ENCODE data around the gene SCG2. TPM values are rescaled to one million over a fixed set of nuclear protein-coding genes. Genes with fewer than 3 reads are reported as not detected.

Gene SCG2
- total RNA-seq, 1 experiment from 2014 or later, result 19.8 TPM

GRCh38 chr2:223611061-223611460 is 8.9 kb upstream of the SCG2 start:
- H3K9me2 ChIP-seq (ENCODE audit: insufficient read depth), result no peaks in the 10 kb centered on the region
- RAD21 ChIA-PET (ENCODE audit: low non-redundant PET in 1 of 2, low total read pairs in 2 of 2, uncharacterized antibody in 2 of 2, unreplicated experiment in 2 of 2), result interaction anchor here in 1 of 2 experiments (1.3 kb wide), 1 partner anchor 9 kb away, joined by 3 read pairs; the partner anchor contains the start of gene SCG2
- BruUV-seq (replicated peaks), result no TSS peak
- DNase-seq (ENCODE audit: low read depth, low spot score) (no peak), ATAC-seq (no peak)
- no peak overlapping the region for H3K9ac ChIP-seq (ENCODE audit: low read length)
- H3K4me3 ChIP-seq (replicated peaks in 1 of 2; ENCODE audit: low read depth in 1 of 2, low read length in 2 of 2), result no peak overlapping the region
- H2AFZ ChIP-seq (ENCODE audit: low read depth, low read length, poor library complexity, severe bottlenecking), result no peak overlapping the region
- intact Hi-C loops (cut with micrococcal nuclease), result loop anchor here (5.0 to 10.0 kb wide), 2 partner anchors 146 to 186 kb away; no protein-coding TSS in a partner anchor
- no peaks in the 10 kb centered on the region for H3K36me3 ChIP-seq (ENCODE audit: control insufficient read depth in 1 of 2, insufficient read depth in 2 of 2, low read length in 2 of 2)
- no peaks in the 10 kb centered on the region for H4K20me1 ChIP-seq (ENCODE audit: insufficient read depth)
- POLR2A ChIA-PET, result no interaction called here
- H3K79me2 ChIP-seq (ENCODE audit: insufficient read depth, low read length), result no peaks in the 10 kb centered on the region
- no peak for TF ChIP-seq ZFX (IDR thresholded peaks at IDR 0.05)
- TF ChIP-seq ELF1 (IDR thresholded peaks at IDR 0.05; ENCODE audit: borderline replicate concordance, low read depth), result no peak
- TF ChIP-seq, protein P1, sequence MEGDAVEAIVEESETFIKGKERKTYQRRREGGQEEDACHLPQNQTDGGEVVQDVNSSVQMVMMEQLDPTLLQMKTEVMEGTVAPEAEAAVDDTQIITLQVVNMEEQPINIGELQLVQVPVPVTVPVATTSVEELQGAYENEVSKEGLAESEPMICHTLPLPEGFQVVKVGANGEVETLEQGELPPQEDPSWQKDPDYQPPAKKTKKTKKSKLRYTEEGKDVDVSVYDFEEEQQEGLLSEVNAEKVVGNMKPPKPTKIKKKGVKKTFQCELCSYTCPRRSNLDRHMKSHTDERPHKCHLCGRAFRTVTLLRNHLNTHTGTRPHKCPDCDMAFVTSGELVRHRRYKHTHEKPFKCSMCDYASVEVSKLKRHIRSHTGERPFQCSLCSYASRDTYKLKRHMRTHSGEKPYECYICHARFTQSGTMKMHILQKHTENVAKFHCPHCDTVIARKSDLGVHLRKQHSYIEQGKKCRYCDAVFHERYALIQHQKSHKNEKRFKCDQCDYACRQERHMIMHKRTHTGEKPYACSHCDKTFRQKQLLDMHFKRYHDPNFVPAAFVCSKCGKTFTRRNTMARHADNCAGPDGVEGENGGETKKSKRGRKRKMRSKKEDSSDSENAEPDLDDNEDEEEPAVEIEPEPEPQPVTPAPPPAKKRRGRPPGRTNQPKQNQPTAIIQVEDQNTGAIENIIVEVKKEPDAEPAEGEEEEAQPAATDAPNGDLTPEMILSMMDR (IDR thresholded peaks at IDR 0.05 in 2 of 3, conservative IDR thresholded peaks at IDR 0.05 in 1 of 3; ENCODE audit: borderline replicate concordance in 1 of 3, insufficient read depth in 1 of 3, low read depth in 2 of 3, low read length in 2 of 3), result no peak
- 0 out of 2 replicates have a peak, but pooled peaks have one; percentile 11 for TF ChIP-seq CBX3 (IDR thresholded peaks at IDR 0.05; ENCODE audit: low read depth)
- TF ChIP-seq FOSL1 (IDR thresholded peaks at IDR 0.05; ENCODE audit: low read depth), result no peak
- peaks cover 25 to 36% of the 10 kb centered on the region in 2 experiments for H3K4me1 ChIP-seq (ENCODE audit: control insufficient read depth in 1 of 2, insufficient read depth in 2 of 2, low read length in 2 of 2)
- no peak overlapping the region for H3K27ac ChIP-seq (ENCODE audit: low read depth, low read length)
- no peaks in the 10 kb centered on the region for H3K9me3 ChIP-seq (ENCODE audit: control insufficient read depth in 1 of 2, insufficient read depth in 1 of 2, low read depth in 1 of 2, low read length in 2 of 2)
- H3K4me2 ChIP-seq (ENCODE audit: low read length), result no peak overlapping the region
- CTCF ChIA-PET, result interaction anchor here (1.0 to 1.2 kb wide), 2 partner anchors 9 to 187 kb away, joined by 3 to 5 read pairs; partner anchors contain the start of gene SCG2
- H3K27me3 ChIP-seq (ENCODE audit: insufficient read depth, low read length), result no peaks in the 10 kb centered on the region

DNA sequence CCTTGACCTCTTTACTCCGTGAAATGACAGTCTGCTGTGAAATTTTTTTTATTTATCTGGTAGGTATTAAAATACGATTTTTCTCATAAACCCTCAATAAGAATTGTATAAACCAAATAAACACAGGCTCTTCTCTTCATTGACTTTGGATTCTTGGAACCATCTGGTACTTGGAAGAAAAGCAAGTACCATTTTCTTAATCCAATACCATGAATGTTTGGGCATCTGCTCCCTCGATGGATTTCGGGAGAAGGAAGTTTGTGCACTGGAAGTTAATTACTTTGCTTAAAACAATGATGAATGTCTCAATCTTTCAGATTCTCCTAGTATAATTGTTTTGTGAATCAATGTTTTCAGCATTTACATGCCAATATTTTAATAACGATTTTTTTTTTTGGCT is 5.3 kb upstream of the SCG2 start:
- intact Hi-C loops (cut with micrococcal nuclease), result no loop called here
- H3K27me3 ChIP-seq (ENCODE audit: insufficient read depth, low read length), result no peaks in the 10 kb centered on the region
- no peak overlapping the region for H3K4me2 ChIP-seq (ENCODE audit: low read length)

More for the DNA sequence above, 5.3 kb upstream of the SCG2 start:
- Histone ChIP-seq H3K9me3 (ENCODE audit: control insufficient read depth in 1 of 2, insufficient read depth in 1 of 2, low read depth in 1 of 2, low read length in 2 of 2) (no peaks in the 10 kb centered on the region), H3K9ac (ENCODE audit: low read length) (no peak overlapping the region), H3K4me3 (replicated peaks in 1 of 2; ENCODE audit: low read depth in 1 of 2, low read length in 2 of 2) (no peak overlapping the region), H3K27ac (ENCODE audit: low read depth, low read length) (no peak overlapping the region), H3K36me3 (ENCODE audit: control insufficient read depth in 1 of 2, insufficient read depth in 2 of 2, low read length in 2 of 2) (no peaks in the 10 kb centered on the region), H4K20me1 (ENCODE audit: insufficient read depth) (no peaks in the 10 kb centered on the region), H3K9me2 (ENCODE audit: insufficient read depth) (no peaks in the 10 kb centered on the region), H3K4me1 (ENCODE audit: control insufficient read depth in 1 of 2, insufficient read depth in 2 of 2, low read length in 2 of 2) (peaks cover 5 to 20% of the 10 kb centered on the region in 2 experiments; a peak in 3 of 4 replicates), H3K79me2 (ENCODE audit: insufficient read depth, low read length) (no peaks in the 10 kb centered on the region), H2AFZ (ENCODE audit: low read depth, low read length, poor library complexity, severe bottlenecking) (no peak overlapping the region)
- DNase-seq (ENCODE audit: low read depth, low spot score) (no peak), ATAC-seq (no peak)
- no TSS peak for BruUV-seq (replicated peaks)
- ChIA-PET POLR2A (no interaction called here), RAD21 (ENCODE audit: low non-redundant PET in 1 of 2, low total read pairs in 2 of 2, uncharacterized antibody in 2 of 2, unreplicated experiment in 2 of 2) (no interaction called here), CTCF (no interaction called here)
- TF ChIP-seq CEBPB (IDR thresholded peaks at IDR 0.05; ENCODE audit: low read depth) (no peak), ZNF274 (IDR thresholded peaks at IDR 0.05; ENCODE audit: low read depth, low read length) (no peak), YY1 (IDR thresholded peaks at IDR 0.05; ENCODE audit: extremely low read depth, insufficient replicate concordance, low read depth, low read length) (no peak), EGR1 (IDR thresholded peaks at IDR 0.05; ENCODE audit: low read depth) (no peak)
- TF ChIP-seq, protein P2, sequence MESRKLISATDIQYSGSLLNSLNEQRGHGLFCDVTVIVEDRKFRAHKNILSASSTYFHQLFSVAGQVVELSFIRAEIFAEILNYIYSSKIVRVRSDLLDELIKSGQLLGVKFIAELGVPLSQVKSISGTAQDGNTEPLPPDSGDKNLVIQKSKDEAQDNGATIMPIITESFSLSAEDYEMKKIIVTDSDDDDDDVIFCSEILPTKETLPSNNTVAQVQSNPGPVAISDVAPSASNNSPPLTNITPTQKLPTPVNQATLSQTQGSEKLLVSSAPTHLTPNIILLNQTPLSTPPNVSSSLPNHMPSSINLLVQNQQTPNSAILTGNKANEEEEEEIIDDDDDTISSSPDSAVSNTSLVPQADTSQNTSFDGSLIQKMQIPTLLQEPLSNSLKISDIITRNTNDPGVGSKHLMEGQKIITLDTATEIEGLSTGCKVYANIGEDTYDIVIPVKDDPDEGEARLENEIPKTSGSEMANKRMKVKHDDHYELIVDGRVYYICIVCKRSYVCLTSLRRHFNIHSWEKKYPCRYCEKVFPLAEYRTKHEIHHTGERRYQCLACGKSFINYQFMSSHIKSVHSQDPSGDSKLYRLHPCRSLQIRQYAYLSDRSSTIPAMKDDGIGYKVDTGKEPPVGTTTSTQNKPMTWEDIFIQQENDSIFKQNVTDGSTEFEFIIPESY (IDR thresholded peaks at IDR 0.05; ENCODE audit: extremely low read depth, insufficient replicate concordance, low read length), result no peak
